HepG2 (cell line): ENCODE data around the gene FBXO30. TPM values are rescaled to one million over a fixed set of nuclear protein-coding genes. Genes with fewer than 3 reads are reported as not detected.

Experiments
- FOXM1 ChIP-seq: sonication (generic); formaldehyde crosslinking; IDR thresholded peaks from 2 replicates; pipeline ENCODE4 v1.5.0; 2020; ENCODE audit warnings: missing genetic modification reagents
- HMG20A ChIP-seq: IDR thresholded peaks from 2 replicates; pipeline ENCODE4 v1.6.1; 2016; ENCODE audit warnings: borderline replicate concordance
- HNRNPUL1 ChIP-seq: fragments of 200-400 bp; formaldehyde crosslinking; IDR thresholded peaks from 2 replicates; pipeline ENCODE4 v1.6.1; 2017; ENCODE audit warnings: low read depth, mild to moderate bottlenecking, low read length, moderate library complexity
- KDM5B ChIP-seq: sonication (generic); formaldehyde crosslinking; IDR thresholded peaks from 2 replicates; pipeline ENCODE4 v1.4.0; 2020; ENCODE audit warnings: missing genetic modification reagents, mild to moderate bottlenecking, borderline replicate concordance
- KLF9 ChIP-seq: IDR thresholded peaks from 2 replicates; pipeline ENCODE4 v1.6.1; 2016; ENCODE audit warnings: low read depth
- MEIS2 ChIP-seq: sonication (generic); formaldehyde crosslinking; IDR thresholded peaks from 2 replicates; pipeline ENCODE4 v1.9.0; 2021; ENCODE audit warnings: mild to moderate bottlenecking, missing genetic modification reagents
- SNAPC2 ChIP-seq: sonication (generic); formaldehyde crosslinking; IDR thresholded peaks from 2 replicates; pipeline ENCODE4 v1.8.1; 2022; ENCODE audit warnings: mild to moderate bottlenecking, missing genetic modification reagents
- TEAD3 ChIP-seq: optimal IDR thresholded peaks from 2 replicates; pipeline ENCODE3; 2016; ENCODE audit warnings: borderline replicate concordance
- ZBTB43 ChIP-seq: sonication (generic); formaldehyde crosslinking; conservative IDR thresholded peaks from 2 replicates; pipeline ENCODE4 v1.4.0; 2020; ENCODE audit warnings: missing genetic modification reagents
- ZNF101 ChIP-seq: sonication (generic); formaldehyde crosslinking; IDR thresholded peaks from 2 replicates; pipeline ENCODE4 v1.4.0; 2020; ENCODE audit warnings: mild to moderate bottlenecking, low read depth, missing genetic modification reagents, borderline replicate concordance
- ZNF251 ChIP-seq: sonication (generic); formaldehyde crosslinking; IDR thresholded peaks from 2 replicates; pipeline ENCODE4 v1.9.0; 2021; ENCODE audit warnings: mild to moderate bottlenecking, missing genetic modification reagents
- ZNF343 ChIP-seq: sonication (generic); formaldehyde crosslinking; IDR thresholded peaks from 2 replicates; pipeline ENCODE4 v1.4.0; 2020; ENCODE audit warnings: mild to moderate bottlenecking, missing genetic modification reagents
- ZNF556 ChIP-seq: sonication (generic); formaldehyde crosslinking; IDR thresholded peaks from 2 replicates; pipeline ENCODE4 v1.4.0; 2020; ENCODE audit warnings: mild to moderate bottlenecking, missing genetic modification reagents, borderline replicate concordance
- ZNF800 ChIP-seq: sonication (generic); formaldehyde crosslinking; IDR thresholded peaks from 2 replicates; pipeline ENCODE4 v1.4.0; 2020; ENCODE audit warnings: missing genetic modification reagents
- polyA plus RNA-seq, 8 experiments: library from polyadenylated mRNA; depleted of rRNA in 3 of 8; stranded (reverse) in 7 of 8; unstranded in 1 of 8; fragments of >200 nt; fragmentation: Illumina TruSeq in 4 of 8; extraction: Trizol in 4 of 8; gene quantifications; 2 replicates each; pipeline versions ENCODE4 v1.2.1 to v1.2.3, GENCODE V29; 2011 to 2016; ENCODE audit warnings: low read depth in 4 of 8, missing spikeins in 1 of 8, mixed read lengths in 1 of 8; ENCODE audit not compliant: insufficient read depth in 1 of 8
- total RNA-seq, 5 experiments: library from RNA; depleted of rRNA; stranded (reverse); fragments of >200 nt; fragmentation: Illumina TruSeq; extraction: Trizol; gene quantifications; 2 replicates each; pipeline ENCODE4 v1.2.3, GENCODE V29; 2016; ENCODE audit warnings: low read depth in 1 of 5
- TF ChIP-seq, protein P1 (sequence below): sonication (generic); formaldehyde crosslinking; IDR thresholded peaks from 2 replicates; pipeline ENCODE4 v1.8.1; 2023; ENCODE audit warnings: mild to moderate bottlenecking, missing genetic modification reagents
- TF ChIP-seq, protein P2 (sequence below): sonication (generic); formaldehyde crosslinking; IDR thresholded peaks from 2 replicates; pipeline ENCODE4 v1.8.0; 2022; ENCODE audit warnings: mild to moderate bottlenecking, missing genetic modification reagents

Gene FBXO30
- total and polyA plus RNA-seq, 2 of the 13 experiments (the other 11 are each of a cell fraction or from before 2014, with no cell fraction given): 3.2 to 7.1 TPM

DNA sequence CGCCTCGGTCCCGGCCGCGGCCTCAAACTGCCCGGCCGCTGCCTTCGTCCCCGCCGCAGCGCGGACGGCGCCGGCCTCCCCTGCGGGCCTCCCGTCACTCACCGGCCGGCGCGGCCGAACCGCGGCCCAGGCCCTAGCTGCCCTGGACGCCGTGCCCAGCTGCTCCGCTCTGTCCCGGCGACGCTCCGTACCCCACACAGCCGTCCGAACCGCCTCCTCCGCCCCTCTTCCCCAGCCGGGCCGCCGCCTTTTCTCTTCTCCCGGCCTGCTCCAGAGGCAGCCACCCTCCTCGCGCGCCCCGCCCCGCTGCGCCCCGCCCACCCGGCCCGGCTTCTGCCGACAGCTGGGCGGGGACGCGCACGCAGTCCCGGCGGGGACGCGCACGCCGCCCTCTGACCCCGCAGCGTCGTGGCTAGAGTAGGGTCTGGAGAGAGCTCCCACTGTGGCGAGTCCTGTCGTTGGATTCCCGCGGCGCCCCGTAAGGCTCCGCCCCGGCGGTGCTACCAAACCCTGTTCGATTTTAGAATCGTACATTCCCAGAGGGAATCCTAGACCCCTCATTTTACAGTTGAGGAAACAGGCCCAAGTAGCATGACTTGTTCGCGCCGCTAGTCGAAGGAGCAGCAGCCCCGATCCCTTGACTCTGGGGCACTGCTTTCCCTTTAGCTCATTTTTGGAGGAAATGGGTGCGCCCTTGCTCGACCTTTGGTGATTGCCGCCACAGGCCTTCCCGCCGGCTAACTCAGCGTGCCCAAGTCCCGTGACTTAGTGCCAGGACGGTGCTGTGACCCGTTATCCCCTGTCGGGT, at the start of gene FBXO30 (continued):
- TF ChIP-seq TEAD3 (CRISPR knock-in tag) (peak; percentile 60), KLF9 (CRISPR knock-in tag) (0 out of 2 replicates have a peak, but pooled peaks have one; percentile 80), KDM5B (CRISPR knock-in tag) (no peak), HNRNPUL1 (no peak), ZNF556 (CRISPR knock-in tag) (peak; percentile 55; the same call in 1 of the 2 replicates), ZNF343 (0 out of 2 replicates have a peak, but pooled peaks have one; percentile 41), ZNF251 (CRISPR knock-in tag) (no peak), MEIS2 (CRISPR knock-in tag) (no peak; the same call in 1 of the 2 replicates), ZNF800 (CRISPR knock-in tag) (no peak), ZBTB43 (no peak), FOXM1 (no peak), SNAPC2 (CRISPR knock-in tag) (no peak; the same call in none of the 2 replicates), ZNF101 (CRISPR knock-in tag) (no peak), HMG20A (no peak)
- TF ChIP-seq, protein P1, sequence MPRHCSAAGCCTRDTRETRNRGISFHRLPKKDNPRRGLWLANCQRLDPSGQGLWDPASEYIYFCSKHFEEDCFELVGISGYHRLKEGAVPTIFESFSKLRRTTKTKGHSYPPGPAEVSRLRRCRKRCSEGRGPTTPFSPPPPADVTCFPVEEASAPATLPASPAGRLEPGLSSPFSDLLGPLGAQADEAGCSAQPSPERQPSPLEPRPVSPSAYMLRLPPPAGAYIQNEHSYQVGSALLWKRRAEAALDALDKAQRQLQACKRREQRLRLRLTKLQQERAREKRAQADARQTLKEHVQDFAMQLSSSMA (CRISPR knock-in tag): peak; percentile 92
- TF ChIP-seq, protein P2, sequence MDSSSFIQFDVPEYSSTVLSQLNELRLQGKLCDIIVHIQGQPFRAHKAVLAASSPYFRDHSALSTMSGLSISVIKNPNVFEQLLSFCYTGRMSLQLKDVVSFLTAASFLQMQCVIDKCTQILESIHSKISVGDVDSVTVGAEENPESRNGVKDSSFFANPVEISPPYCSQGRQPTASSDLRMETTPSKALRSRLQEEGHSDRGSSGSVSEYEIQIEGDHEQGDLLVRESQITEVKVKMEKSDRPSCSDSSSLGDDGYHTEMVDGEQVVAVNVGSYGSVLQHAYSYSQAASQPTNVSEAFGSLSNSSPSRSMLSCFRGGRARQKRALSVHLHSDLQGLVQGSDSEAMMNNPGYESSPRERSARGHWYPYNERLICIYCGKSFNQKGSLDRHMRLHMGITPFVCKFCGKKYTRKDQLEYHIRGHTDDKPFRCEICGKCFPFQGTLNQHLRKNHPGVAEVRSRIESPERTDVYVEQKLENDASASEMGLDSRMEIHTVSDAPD (CRISPR knock-in tag): peak; percentile 82; the same call in 1 of the 2 replicates
